LoVo (cell line): ENCODE results near the gene GTF2A2.
A peak's percentile ranks its signal among the peaks of the same experiment; 100 is the strongest.

Source experiments
- DNase-seq: peaks from one replicate; pipeline ENCODE4 v3.0.0-alpha.2; 2016; ENCODE audit warnings: low spot score

Gene GTF2A2

DNA sequence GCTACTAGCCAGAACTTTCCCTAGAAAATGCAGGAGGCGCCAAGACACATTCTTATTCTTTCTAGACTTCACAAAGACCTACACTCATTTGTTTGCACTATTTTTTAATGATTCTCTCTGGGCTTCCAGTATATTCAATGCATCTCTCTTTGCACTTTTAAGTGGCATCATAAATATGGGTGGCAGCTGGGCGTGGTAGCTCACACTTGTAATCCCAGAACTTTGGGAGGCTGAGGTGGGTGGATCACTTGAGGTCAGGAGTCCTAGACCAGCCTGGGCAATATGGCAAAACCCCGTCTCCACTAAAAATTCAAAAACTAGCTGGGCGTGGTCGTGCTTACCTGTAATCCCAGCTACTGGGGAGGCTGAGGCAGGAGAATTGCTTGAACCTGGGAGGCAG lies 51.3 kb downstream of the GTF2A2 start:
- no peak for DNase-seq

DNA sequence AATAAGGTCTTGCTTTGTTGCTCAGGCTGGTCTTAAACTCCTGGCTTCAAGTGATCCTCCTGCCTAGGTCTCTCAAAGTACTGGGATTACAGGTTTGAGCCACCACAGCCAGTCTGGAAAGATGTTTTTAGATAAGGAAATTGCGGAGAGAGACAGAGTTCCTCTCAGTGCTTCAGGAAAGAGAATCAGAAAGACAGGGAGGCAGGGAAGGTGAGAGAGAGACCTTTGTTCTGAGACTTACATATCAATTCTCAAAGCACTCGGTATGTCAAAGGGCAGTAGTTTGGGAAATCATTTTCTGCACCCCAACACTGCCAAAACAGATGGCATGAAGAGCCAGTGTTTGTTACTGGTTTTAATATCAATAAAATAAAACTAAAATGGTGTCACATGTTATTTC lies 58.9 kb downstream of the GTF2A2 start:
- DNase-seq = no peak

DNA sequence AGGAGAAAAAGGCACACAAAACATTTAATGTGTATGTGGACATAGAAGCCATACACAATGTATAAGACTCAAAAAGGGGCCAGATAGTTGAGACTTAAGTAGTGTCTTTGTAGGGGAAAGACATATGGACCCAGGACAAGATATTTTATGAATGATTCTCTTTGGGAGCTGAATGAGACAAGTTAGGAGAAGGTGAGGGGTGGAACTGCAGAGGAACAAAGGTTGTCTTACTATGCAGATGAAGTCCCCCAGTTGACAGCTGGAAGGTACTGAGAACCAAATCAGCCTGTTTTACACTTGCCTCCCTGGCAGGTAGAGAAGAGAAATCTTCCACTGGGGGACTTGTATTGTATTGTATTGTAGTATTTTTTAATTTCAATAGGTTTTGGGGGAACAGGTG lies 60.7 kb downstream of the GTF2A2 start:
- no peak for DNase-seq

DNA sequence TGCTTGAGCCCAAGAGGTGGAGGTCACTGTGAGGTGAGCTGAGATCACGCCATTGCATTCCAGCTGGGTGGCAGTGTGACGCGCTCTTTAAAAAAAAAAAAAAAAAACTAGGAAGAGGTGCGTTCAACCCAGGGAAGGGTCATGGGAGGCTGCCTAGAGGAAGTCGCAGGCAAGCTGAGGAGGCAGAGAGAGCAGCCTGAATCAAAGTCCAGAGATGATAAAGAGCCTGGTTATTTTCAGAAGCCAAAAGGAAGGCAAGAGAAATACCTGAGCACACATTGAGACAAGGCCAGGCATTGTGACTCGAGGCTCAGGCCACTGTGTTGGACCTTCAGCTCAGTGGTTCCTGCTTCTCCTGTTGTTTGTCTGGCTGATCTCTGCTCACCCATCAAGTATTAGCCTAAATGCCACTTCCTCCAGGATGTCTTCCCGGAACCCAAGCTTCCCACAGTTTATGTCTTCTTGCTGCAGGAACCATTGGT lies 61.8 kb downstream of the GTF2A2 start:
- peak; percentile 90 for DNase-seq

DNA sequence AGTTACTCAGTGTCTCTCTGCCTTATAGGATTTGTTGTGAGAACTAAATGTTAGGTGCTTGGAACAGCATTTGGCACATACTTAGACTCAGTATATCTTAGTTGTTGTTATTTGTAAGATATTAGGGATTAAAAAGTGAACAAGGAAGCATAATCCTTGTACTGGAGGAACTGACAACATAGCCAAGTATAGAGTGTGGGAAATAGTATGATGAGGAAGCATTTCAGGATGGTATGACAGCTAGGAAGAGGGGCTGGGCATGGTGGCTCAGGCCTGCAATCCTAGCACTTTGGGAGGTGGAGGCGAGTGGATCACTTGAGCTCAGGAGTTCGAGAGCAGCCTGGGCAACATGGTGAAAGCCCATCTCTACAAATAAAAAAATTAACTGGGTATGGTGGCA lies 62.3 kb downstream of the GTF2A2 start:
- no peak for DNase-seq

DNA sequence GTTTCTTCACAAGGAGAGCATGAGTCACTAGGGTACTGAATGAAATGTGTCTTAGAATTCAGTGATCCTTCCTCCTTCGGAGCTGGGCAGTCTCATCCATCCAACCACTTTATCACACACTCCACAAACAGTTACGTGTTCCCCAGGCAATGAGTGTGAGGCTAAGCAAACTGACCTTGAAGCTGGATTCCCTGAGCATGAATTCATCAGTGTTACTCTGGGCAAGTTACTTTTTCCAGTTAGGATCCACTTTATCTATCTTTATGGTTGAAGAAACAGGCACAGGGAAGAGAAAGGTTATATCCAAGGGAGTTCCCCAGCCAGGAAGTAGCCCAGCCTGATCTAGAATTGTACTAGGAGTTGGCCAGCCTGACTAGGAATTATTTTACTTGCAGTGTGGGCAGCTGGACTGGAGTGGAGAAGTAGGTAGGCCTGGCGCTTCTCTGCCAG lies 62.8 kb downstream of the GTF2A2 start:
- peak; percentile 88 for DNase-seq

DNA sequence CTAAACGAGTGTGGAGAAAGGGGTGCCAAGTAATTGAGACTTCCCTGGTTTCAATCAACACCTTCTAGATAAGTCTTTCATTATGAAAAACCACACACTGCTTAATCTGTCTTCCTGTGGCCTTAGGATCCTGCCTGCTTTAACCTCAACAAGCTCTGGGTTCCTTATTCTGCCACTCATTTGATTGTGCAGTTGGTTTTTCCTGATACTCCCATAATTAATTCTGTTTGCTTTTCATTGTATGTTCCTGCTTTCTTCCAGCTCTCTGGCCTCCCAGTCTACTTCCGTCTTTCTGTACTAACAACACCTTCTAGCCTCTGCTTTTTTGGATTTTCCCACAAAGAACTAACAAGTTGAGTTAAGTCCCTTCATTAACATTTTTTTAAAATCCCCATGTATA lies 66.0 kb downstream of the GTF2A2 start:
- DNase-seq = peak; percentile 49

DNA sequence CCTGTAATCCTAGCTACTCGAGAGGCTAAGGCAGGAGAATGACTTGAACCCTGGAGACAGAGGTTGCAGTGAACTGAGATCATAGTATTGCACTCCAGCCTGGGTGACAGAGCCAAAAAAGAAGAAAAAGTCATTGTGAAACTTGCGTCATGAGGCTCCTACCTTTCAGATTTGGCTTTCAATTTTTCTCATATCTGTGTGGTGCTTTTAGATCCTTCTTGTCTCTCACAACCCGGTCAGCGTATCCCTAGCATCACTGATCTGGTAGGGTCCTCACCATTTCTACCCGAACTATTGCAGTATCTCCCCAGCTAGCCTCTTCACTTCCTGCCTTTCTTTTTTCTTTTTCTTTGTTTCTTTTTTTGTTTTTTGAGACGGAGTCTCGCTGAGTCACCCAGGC lies 67.3 kb downstream of the GTF2A2 start:
- no peak for DNase-seq
